NCI-H1417 treated with DMSO at 0.1 percent for 48 hours (cell line): ENCODE data around the gene COX20.
"Not testable (repeated sequence)": the region's sequence is repeated elsewhere in the genome, so short reads cannot be mapped to it uniquely, and the experiment has no call there.

Source experiments
- DNase-seq: peaks from one replicate; lab custom pipeline; 2025; lab: John Stamatoyannopoulos, UW

Gene COX20

GRCh38 chr1:244835276-244836134 is at the start of gene COX20:
TSS of gene COX20 (plus strand) at chr1:244835658. CDS start at chr1:244835715, 57 bp downstream.
- DNase-seq, result peak; percentile 92

- no peak for DNase-seq
Observed at GRCh38 chr1:244788493-244789275, 46.8 kb upstream of the COX20 start.

DNA sequence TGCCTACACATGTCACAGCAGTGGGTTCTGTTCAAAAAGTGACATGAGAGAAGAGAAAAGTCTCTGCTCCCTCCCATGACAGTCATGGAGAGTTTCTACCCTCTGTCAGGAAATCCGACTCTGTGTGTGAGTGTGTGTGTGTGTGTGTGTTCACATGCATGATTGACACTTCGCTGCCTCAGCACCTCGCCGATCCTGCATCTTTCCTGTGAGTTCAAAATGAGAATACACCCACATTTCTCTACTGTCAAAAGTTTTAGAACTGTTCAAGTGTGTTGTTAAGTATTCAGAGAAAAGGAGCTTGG is 46.2 kb upstream of the COX20 start:
- DNase-seq, result no peak

DNA sequence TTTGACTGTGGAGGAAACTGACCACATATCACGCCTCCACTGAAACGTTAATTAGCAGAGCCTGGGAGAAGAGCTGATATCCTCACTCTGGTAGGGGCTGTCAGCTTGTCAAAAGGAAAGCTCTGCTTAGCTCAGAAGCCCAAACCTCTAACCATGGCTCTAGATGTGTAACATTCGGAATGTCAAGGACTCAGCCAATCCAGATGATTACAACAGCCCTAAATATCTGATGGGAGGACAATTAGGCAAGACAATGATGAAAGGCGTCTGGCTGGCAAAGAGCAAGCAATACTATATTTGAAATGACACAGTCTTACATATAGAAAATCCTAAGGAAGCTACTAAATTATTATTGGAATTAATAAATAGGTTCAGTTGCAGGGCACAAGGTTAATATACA is 45.7 kb upstream of the COX20 start:
- DNase-seq, result no peak

- DNase-seq, result no peak
Observed at GRCh38 chr1:244791061-244791460, 44.4 kb upstream of the COX20 start.

DNA sequence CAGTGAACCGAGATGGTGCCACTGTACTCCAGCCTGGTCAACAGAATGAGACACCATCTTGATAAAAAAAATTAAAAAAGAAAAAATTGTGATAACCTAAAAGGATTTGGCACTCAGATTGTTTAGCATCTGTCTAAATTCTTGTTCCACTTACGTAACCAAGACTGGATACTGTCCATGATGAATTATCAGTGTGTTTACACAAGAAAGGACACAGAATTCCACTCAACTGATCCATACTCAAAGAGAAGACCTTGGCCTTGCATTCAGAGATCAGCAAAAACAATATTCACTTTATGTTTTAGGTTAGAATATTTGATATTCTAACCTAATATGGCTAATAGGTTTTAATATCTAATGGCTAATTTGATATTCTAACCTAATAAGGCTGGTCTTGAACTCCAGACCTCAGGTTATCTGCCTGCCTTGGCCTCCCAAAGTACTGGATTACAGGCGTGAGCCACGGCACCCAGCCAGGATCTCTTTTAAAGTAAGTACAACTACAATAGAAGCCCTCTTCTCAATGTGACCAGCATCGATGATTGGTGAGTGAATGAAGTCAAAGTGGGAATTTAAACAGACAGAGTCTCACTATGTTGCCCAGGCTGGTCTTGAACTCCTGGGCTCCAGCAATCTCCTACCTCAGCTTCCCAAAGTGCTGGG is 43.1 kb upstream of the COX20 start:
- no peak for DNase-seq

- DNase-seq, result no peak
Observed at GRCh38 chr1:244794071-244794470, 41.4 kb upstream of the COX20 start.

GRCh38 chr1:244794516-244794915 is 40.9 kb upstream of the COX20 start:
- DNase-seq, result not testable (repeated sequence)

DNA sequence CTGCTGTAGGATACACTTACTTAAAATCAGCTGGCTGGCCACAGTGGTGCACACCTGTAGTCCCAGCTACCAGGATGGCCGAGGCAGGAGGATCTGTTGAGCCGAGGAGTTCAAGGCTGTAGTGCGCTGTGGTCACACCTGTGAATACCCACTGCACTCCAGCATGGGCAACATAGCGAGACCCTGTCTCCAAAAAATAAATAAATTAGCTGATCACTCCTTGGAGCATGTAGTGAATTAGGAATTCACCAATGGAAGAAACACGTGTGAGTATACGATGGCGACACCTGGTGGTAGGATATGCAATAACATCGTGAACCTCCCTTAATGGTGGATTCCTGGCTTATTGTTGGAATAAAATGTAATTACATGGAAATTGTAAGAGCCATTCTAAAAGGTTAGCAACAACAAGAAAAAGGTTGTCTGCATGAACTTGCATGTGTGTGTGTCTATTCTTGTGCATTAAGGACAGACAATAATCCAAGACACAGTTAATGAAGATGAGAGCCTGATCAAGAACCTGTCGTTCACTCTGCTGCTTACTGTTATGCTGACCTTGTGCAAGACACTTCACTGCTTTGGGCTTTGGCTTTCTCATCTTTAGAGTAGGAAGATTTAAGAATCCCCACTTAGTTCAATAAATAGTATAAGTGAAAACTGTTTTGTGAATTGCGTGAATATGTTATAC is 38.6 kb upstream of the COX20 start:
- no peak for DNase-seq

- DNase-seq, result no peak
Observed at GRCh38 chr1:244800821-244801220, 34.6 kb upstream of the COX20 start.

DNA sequence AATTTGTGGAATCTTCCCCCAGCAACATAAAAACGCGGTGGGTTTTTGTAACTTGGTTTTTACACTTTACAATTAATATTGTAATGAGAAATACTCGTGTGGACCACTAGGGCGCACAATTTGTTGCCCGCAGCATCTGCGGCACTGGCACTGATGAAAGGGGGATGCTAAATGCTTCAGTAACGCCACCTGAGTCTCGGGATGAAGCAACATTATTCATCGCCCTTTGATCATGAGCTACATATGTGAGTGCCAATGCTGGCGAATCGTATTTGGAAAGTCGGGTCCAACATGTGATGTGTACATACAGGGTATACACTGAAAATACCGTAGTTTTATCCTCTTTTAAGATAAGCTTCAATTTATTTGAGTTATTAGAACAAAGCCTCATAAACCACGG is 34.2 kb upstream of the COX20 start:
- DNase-seq, result no peak

DNA sequence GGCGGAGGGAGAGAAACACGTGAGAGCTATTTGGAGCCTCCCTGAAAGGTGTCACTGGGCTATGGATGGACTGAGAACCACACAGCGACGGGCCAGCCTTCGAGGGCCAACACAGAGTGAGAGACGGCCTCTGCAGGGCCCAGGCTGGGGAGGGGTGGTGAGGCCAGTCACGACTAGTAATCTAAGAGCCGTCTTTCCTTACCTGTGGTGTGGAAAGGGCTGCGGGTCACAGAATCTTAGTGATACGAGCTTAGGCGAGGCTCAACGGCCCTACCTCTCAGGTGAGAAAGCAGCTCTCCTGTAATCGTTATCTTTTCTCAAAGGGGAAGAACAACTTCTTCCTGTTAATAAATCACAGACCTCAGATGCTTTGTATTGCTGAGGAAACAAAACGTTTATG is 33.4 kb upstream of the COX20 start:
- no peak for DNase-seq

- DNase-seq, result no peak
Observed at GRCh38 chr1:244802556-244803239, 32.8 kb upstream of the COX20 start.

DNA sequence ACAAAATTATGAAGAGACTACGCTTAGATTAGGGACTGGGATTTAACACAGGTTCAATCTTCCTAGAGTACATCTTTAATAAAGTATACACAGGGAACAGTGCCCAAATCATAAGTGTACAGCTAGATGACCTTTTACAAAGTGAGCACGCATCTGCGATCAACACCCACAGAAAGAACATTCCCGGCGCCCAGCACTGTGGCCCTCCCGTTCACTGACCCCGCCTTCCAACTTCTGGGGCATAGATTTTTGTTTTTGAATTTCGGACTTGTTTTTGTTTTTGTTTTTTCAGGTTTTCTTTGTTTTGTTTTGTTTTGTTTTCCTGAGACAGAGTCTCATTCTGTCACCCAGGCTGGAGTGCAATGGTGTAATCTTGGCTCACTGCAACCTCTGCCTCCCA is 30.6 kb upstream of the COX20 start:
- no peak for DNase-seq

DNA sequence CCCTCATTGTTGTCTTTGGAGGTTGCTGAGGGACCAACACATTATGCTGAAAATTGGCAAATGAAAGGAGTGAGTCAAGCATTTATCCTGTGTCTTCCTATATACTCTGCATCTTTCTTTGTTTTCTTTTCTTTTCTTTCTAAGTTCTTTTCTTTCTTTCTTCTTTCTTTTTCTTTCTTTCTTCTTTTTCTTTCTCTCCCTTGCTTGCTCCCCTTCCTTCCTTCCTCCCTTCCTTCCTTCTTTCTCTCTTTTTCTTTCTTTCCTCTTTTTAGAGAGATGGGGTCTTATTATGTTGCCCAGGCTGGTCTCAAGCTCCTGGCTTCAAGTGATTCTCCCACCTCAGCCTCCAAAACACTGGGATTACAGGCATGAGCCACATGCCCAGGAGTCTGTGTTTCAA is 28.3 kb upstream of the COX20 start:
- DNase-seq, result no peak

DNA sequence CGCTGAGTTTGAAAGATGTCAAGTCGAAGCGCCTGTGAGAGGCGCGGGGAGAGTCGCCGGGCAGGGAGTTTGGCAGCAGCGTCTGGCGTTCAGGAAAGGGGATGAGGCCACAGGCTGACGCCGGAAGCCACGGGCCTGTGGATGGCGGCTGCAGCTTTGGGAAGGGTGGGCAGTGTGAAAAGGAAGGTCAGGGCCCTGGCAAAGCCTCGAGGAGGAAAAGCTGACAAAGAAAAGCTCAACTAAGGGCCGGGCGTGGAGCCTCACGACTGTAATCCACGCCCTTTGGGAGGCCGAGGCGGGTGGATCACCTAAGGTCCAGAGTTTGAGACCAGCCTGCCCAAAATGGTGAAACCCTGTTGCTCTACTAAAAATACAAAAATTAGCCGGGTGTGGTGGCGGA is 25.2 kb upstream of the COX20 start:
- DNase-seq, result no peak

- no peak for DNase-seq
Observed at GRCh38 chr1:244813327-244813726, 22.1 kb upstream of the COX20 start.

DNA sequence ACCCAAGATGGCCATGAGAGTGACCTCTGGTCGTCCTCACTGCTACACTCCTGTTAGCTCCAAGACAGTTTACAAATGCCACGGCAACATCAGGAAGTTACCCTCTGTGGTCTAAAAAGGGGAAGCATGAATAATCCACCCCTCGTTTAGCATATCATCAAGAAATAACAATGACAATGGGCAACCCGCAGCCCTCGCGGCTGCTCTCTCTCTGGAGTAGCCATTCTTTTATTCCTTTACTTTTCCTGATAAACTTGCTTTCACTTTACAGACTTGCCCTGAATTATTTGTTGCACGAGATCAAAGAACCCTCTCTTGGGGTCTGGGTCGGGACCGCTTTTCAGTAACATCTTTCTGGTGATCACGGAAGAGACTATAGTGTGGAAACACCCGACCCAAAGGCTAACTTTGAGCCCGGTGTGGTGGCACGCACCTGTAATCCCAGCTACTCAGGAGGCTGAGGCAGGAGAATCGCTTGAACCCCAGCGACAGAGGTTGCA is 19.8 kb upstream of the COX20 start:
- no peak for DNase-seq

DNA sequence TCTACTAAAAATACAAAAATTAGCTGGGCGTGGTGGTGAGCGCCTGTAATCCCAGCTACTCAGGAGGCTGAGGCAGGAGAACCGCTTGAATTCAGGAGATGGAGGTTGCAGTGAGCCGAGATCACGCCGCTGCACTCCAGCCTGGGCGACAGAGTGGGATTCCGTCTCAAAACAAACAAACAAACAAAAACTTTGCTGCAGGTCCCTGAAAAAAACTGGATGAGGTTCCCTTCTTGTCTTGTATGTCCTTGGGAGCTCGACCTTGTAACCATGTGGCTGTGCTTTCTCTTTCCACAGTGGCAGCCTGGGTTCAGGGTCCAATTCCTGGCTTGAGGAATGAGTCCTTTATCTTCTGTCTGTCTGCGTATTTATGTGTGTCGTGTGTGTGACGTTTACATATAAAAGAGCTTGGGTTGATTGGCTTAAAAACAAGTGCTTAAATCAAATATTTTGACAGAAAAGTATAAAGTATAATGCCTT is 18.0 kb upstream of the COX20 start:
- no peak for DNase-seq

DNA sequence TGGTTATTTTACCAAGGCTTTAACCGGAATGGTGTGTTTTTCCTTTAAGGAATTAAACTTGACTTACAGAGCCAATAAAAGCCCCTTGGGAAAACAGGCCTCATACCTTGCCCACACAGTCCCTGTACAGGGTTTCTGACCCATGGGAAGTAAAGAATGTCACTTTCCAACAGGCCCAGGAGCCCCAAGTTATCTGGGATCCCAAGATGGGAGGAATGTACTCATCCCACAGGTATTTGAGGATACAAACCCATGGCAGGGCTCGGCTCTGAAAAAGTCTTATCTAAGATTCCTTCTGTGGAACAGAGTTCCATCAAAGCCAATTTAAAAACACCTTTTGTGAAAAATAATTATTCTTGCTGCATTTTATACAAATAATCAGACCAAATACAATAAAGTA is 15.3 kb upstream of the COX20 start:
- no peak for DNase-seq

DNA sequence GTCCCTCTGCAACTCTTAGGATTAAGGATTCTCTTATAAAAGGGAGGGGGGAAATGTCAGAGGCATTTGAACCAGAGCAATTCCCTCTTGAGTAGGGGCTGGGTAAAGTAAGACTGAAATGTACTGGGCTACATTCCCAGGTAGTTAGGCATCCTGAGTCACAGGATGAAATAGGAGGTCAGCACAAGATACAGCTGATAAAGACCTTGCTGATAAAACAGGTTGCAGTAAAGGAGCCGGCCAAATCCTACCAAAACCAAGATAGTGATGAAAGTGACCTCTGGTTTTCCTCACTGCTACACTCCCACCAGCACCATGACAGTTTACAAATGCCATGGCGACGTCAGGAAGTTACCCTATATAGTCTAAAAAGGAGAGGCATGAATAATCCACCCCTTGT is 14.3 kb upstream of the COX20 start:
- no peak for DNase-seq
